Measurements from ENCODE around the gene FOSB.

The FOSB gene

DNA sequence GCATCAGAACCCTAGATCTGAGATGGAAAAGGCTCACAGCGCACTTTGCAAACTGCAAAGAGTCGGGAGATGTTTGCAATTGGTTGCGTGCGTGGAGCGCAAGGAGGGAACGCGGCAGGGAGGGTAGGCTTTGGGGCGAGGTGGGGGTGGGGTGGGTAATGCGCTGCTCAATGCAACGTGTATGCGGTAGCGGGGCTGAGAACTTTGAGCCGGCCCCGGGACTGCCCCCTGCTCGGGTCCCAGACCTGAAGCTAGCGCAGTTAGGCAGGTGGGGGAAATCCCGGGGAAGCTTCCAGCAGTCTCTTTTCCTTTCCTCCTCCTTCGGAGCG is 971 bp downstream of the FOSB start:
- no peak for DNase-seq (ENCODE audit: low read depth)
- TF ChIP-seq, protein P1, sequence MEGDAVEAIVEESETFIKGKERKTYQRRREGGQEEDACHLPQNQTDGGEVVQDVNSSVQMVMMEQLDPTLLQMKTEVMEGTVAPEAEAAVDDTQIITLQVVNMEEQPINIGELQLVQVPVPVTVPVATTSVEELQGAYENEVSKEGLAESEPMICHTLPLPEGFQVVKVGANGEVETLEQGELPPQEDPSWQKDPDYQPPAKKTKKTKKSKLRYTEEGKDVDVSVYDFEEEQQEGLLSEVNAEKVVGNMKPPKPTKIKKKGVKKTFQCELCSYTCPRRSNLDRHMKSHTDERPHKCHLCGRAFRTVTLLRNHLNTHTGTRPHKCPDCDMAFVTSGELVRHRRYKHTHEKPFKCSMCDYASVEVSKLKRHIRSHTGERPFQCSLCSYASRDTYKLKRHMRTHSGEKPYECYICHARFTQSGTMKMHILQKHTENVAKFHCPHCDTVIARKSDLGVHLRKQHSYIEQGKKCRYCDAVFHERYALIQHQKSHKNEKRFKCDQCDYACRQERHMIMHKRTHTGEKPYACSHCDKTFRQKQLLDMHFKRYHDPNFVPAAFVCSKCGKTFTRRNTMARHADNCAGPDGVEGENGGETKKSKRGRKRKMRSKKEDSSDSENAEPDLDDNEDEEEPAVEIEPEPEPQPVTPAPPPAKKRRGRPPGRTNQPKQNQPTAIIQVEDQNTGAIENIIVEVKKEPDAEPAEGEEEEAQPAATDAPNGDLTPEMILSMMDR (conservative IDR thresholded peaks at IDR 0.05; ENCODE audit: low read length), result no peak
- peak overlapping the region; percentile 99 for H3K4me3 ChIP-seq (ENCODE audit: low read length)

DNA sequence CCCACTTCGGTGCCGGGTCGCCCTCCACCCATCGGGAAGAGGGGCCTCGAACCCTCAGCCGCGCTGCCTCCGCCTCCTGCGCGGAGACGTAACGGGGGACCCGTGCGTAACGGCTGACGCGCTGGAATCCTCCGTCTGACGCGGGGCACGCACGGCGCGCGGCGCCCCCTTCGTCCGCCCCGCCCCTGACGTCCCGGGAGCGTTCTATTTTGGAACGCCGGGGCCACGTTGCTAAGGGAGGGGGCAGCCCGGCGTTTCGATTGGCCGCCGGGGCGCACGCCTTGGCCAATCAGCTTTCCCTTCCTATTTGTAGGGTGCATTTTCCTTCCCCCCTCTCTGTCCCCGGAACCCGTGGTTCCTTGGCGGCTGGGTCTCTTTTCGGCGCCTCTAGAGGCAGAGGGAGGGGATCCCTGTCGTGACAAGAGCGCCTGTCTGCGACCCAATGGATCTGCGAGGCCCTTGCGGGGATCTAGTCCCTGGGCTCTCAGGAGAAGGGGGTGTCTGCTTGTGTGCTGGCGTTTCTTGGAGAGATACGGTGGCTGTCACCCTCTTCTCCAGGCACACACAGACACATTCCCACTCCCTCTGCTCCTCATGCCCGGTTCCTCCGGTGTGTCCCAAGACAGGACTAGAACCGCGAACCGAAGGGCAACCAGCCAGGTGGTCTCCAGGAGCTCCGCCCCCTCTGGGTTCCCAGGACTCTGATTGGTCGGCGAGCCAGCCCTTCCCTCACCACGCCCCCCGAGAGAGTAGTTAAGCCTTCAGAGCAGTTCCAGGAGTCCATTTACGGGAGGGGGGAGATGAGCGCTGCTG is 1.5 kb downstream of the FOSB start:
- TF ChIP-seq, protein P1 (conservative IDR thresholded peaks at IDR 0.05; ENCODE audit: low read length), result no peak

DNA sequence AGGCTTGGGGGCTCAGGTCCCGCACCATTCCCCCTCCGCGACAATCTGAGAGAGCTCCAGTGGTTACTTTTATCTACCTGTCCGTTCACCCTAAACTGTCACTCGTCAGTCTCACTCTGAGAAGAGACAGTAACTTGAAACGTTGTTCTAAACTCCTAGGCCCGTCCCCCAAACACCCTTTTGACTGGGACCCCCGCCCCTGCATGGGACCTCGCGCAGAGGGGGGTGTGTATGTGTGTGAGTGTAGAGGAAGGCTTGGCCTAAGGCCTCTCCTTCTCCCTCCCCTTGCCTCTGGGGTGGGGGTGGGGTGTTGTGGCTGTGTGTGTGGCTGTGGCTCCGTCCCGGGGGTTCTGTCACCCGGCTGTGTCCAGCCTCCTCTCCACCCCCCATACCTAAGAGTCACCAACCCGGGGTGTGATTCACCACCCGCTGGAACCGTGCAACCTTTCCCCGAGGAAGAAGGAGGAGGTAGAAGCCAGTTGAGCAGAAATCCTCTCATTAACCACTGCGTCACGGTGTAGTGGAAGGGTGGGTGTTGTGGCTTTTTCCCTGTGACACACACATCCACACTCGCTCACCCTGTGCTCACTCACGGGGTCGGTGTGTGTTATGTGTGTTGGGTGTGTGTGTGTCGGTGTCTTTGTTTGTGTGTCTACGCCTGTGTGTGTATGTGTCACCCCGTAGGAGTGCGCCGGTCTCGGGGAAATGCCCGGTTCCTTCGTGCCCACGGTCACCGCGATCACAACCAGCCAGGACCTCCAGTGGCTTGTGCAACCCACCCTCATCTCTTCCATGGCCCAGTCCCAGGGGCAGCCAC is 2.4 kb downstream of the FOSB start:
- H3K4me3 ChIP-seq (ENCODE audit: low read length), result peak overlapping the region; percentile 99
- DNase-seq (ENCODE audit: low read depth), result peak; percentile 62
- TF ChIP-seq, protein P1 (conservative IDR thresholded peaks at IDR 0.05; ENCODE audit: low read length), result no peak

More for the DNA sequence above, 1.5 kb downstream of the FOSB start:
- peak; percentile 94 for DNase-seq (ENCODE audit: low read depth)
- peak overlapping the region; percentile 99 for H3K4me3 ChIP-seq (ENCODE audit: low read length)

DNA sequence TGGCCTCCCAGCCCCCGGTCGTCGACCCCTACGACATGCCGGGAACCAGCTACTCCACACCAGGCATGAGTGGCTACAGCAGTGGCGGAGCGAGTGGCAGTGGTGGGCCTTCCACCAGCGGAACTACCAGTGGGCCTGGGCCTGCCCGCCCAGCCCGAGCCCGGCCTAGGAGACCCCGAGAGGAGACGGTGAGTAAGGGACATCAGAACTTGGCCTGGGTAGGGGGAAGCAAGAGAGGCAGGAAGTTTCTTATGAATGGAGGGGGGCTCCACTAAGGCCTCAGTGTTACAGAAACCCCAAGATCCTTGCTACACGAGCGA is 2.9 kb downstream of the FOSB start:
- no peak overlapping the region for H3K4me3 ChIP-seq (ENCODE audit: low read length)
- TF ChIP-seq, protein P1 (conservative IDR thresholded peaks at IDR 0.05; ENCODE audit: low read length), result no peak
- no peak for DNase-seq (ENCODE audit: low read depth)

DNA sequence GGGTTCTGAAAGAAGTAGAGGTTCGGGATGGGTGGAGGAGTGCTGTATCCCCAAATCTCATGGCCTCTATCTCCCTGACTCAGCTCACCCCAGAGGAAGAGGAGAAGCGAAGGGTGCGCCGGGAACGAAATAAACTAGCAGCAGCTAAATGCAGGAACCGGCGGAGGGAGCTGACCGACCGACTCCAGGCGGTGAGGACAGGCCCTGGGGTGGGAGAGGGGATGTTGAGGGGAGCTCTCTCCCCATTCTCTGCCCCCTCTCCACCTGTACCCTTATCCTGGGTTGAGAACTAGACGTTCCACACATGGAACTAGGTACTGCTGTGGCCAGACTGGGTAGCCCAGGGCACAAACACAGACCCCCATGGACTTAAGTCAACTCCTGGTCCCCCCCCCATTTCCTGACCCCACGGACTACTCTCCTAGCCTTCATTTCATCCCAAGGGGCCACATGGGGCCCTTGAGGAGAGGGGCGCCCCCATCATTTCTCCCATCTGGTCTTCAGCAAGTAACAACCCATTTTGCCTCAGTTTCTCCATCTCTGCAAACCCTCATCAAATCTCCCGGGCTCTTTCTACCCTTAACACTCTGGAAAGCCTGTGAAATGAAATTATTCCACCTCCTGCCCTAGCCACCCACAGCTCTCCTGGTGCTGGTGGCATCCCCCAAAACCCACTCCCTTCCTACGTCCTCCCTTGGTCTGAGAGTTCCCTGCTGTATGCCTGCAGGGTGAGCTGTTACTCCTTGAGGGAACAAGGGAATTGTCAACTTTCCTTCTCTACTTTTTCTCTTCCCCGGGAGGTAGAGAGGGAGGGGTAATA is 3.5 kb downstream of the FOSB start:
- TF ChIP-seq, protein P1 (conservative IDR thresholded peaks at IDR 0.05; ENCODE audit: low read length), result no peak
- peak; percentile 4 for DNase-seq (ENCODE audit: low read depth)
- H3K4me3 ChIP-seq (ENCODE audit: low read length), result no peak overlapping the region

DNA sequence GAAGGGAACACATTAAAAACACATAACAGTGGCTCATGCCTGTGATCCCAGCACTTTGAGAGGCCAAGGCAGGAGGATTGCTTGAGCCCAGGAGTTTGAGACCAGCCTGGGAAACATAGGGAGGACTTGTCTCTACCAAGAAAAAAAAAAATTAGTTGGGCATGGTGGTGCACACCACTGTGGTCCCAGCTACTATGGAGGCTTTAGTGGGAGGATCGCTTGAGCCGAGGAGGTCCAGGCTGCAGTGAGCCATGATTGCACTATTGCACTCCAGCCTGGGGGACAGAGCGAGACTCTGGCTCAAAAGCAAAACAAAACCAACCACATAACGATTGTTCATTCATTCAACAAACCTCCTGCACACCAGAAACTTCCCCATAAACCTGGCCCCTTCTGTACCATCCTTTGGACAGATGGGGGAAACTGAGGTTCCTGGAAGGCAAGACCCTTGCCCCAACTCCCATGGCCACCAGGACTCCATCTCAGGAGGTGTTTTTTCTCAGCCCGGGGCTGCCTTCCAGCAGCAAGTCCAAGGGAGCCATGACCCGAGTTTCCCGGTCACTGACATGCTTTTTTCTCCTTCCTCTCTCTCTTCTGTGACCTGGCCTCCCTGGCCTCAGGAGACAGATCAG is 4.3 kb downstream of the FOSB start:
- DNase-seq (ENCODE audit: low read depth), result peak; percentile 18
- H3K4me3 ChIP-seq (ENCODE audit: low read length), result no peak overlapping the region
- TF ChIP-seq, protein P1 (conservative IDR thresholded peaks at IDR 0.05; ENCODE audit: low read length), result no peak

Data from AG10803 (cell line).